Left lung (tissue), 10 donors: Measurements from ENCODE around the gene DAP. TPM values are rescaled to one million over a fixed set of nuclear protein-coding genes. Genes with fewer than 3 reads are reported as not detected.

Experiments used
- ATAC-seq: fragments of 200-7000 bp; cut with Tn5 transposase; one replicate; pipeline ENCODE4 v1.9.1; 2020; ENCODE audit warnings: moderate library complexity
- DNase-seq, 4 donors: peaks; one replicate each; pipeline ENCODE4 v3.0.0-alpha.2; 2013 to 2020
- H3K27ac ChIP-seq, 2 donors: fragments of 200-600 bp; sonication (generic) in 1 of 2; one replicate each; pipeline versions ENCODE4 v1.5.0 to v1.8.0; 2020 to 2021
- H3K27me3 ChIP-seq, 2 donors: fragments of 200-600 bp; sonication (generic) in 1 of 2; one replicate each; pipeline versions ENCODE4 v1.5.0 to v1.8.0; 2020 to 2021
- H3K36me3 ChIP-seq, 2 donors: fragments of 200-600 bp; sonication (generic) in 1 of 2; one replicate each; pipeline versions ENCODE4 v1.5.0 to v1.8.0; 2020 to 2021
- H3K4me1 ChIP-seq, 2 donors: fragments of 200-600 bp; one replicate each; pipeline ENCODE4 v1.8.0; 2021
- H3K4me3 ChIP-seq, 2 donors: fragments of 200-600 bp; sonication (generic) in 1 of 2; one replicate each; pipeline versions ENCODE4 v1.5.0 to v1.8.0; 2020 to 2021; ENCODE audit warnings: mild to moderate bottlenecking in 1 of 2
- H3K9me3 ChIP-seq, 2 donors: fragments of 200-600 bp; sonication (generic) in 1 of 2; one replicate each; pipeline versions ENCODE4 v1.5.0 to v1.8.0; 2020 to 2021
- intact Hi-C, 2 donors: fragments of 100-400 bp; cut with DNase I; formaldehyde crosslinking; loops; one replicate each; pipeline versions ENCODE4 v1.11.2 to v1.14.2; 2022
- polyA plus RNA-seq, 6 donors: library from polyadenylated mRNA; unstranded; fragments of 120-200 nt; gene quantifications; one replicate each; pipeline ENCODE4 v1.2.1, GENCODE V29; 2013; ENCODE audit not compliant: insufficient read length in 6 of 6
- total RNA-seq, 2 donors: library from RNA; stranded (reverse); fragmentation: NEBNext Ultra II Directional; extraction: Animal tissue kit (Norgen Biotek cat#: 25700); gene quantifications; one replicate each; pipeline ENCODE4 v1.2.1, GENCODE V29; 2021
- TF ChIP-seq, protein P1 (sequence below), 2 donors: fragments of 200-600 bp; sonication (generic) in 1 of 2; IDR thresholded peaks; one replicate each; pipeline versions ENCODE4 v1.5.0 to v1.8.0; 2021; ENCODE audit warnings: antibody characterized with exemption in 2 of 2
- donor health status: DM: no; HTN: yes; CAD: no.
- donor health status: DM: no; HTN: no; CAD: no.

DAP gene
- total and polyA plus RNA-seq, 8 donors: 78.5 to 125 (median 107) TPM

DNA sequence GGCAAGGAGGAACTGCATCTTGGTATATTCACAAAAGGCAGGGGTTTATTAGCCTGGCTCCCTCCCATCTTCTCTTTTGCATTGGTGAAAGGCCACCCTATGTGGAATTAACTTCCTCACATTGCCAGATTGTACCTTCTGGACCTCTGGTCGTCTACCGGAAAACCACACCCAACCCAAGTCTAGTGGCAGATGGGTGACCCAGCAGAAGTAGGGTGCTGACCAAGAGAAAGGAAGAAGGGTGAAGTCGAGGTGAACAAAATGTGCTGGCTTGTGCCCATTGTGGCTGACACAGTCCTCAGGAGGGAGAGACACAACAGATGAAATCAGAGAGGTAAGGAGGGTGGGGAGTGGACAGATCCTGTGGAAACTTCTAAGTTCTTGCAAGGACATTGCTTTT lies 39.8 kb upstream of the DAP start:
- intact Hi-C loops: no loop called here
- ATAC-seq: no peak
- H3K36me3 ChIP-seq: no peaks in the 10 kb centered on the region
- no peak overlapping the region for H3K27ac ChIP-seq
- H3K4me3 ChIP-seq: no peak overlapping the region
- DNase-seq: no peak
- no peaks in the 10 kb centered on the region for H3K27me3 ChIP-seq
- peaks cover 0 to 7% of the 10 kb centered on the region in 2 donors for H3K9me3 ChIP-seq
- peaks cover 0 to 4% of the 10 kb centered on the region in 2 donors for H3K4me1 ChIP-seq
- TF ChIP-seq, protein P1, sequence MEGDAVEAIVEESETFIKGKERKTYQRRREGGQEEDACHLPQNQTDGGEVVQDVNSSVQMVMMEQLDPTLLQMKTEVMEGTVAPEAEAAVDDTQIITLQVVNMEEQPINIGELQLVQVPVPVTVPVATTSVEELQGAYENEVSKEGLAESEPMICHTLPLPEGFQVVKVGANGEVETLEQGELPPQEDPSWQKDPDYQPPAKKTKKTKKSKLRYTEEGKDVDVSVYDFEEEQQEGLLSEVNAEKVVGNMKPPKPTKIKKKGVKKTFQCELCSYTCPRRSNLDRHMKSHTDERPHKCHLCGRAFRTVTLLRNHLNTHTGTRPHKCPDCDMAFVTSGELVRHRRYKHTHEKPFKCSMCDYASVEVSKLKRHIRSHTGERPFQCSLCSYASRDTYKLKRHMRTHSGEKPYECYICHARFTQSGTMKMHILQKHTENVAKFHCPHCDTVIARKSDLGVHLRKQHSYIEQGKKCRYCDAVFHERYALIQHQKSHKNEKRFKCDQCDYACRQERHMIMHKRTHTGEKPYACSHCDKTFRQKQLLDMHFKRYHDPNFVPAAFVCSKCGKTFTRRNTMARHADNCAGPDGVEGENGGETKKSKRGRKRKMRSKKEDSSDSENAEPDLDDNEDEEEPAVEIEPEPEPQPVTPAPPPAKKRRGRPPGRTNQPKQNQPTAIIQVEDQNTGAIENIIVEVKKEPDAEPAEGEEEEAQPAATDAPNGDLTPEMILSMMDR (IDR thresholded peaks at IDR 0.05): no peak

DNA sequence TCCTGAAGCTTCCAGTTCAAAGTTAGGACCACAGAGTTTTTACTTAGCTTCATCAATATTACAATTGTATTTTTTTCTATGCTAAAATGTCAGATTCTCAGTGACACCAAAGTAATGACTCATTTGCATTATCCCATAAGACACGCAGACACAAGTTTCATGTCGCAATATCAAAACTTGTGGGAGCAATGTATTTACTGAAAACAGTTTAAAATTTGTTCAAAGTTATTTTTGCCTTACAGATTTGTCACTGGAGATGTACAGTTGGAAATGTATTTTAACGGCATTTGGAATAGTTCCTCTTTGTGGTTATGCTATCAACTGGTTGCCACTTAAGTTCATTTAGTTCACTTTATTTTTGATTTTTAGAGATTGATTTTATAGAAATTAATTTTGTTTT lies 36.2 kb upstream of the DAP start:
- H3K4me3 ChIP-seq: no peak overlapping the region
- no peak overlapping the region for H3K27ac ChIP-seq
- H3K27me3 ChIP-seq: no peaks in the 10 kb centered on the region
- ATAC-seq: no peak
- intact Hi-C loops: no loop called here
- DNase-seq: no peak
- TF ChIP-seq, protein P1 (IDR thresholded peaks at IDR 0.05): no peak
- H3K36me3 ChIP-seq: no peaks in the 10 kb centered on the region
- H3K4me1 ChIP-seq: peaks cover 0 to 4% of the 10 kb centered on the region in 2 donors
- H3K9me3 ChIP-seq: no peaks in the 10 kb centered on the region

DNA sequence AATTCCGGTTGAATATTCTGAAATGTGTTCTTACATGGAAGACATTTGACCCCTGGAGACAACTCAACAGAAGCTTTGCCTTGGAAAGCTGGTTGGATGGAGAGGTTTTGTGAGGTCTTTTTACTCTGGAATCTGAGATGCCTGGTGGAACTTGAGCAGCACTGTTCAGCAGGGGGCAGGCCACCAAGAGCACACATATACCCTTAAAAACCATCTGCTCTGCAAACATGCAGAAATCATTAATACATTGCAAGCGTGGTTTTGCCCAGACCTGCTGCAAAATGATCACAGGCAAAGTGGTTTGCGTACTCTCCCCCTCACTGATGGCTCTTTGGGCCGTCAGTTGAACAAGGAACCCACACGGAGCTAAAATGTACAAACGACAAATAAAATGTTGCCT lies 32.8 kb upstream of the DAP start:
- ATAC-seq: no peak
- H3K9me3 ChIP-seq: no peaks in the 10 kb centered on the region
- H3K27me3 ChIP-seq: no peaks in the 10 kb centered on the region
- no peak overlapping the region for H3K27ac ChIP-seq
- no peak for DNase-seq
- H3K4me1 ChIP-seq: peaks cover 0 to 4% of the 10 kb centered on the region in 2 donors
- TF ChIP-seq, protein P1 (IDR thresholded peaks at IDR 0.05): no peak
- intact Hi-C loops: no loop called here
- no peaks in the 10 kb centered on the region for H3K36me3 ChIP-seq
- no peak overlapping the region for H3K4me3 ChIP-seq

DNA sequence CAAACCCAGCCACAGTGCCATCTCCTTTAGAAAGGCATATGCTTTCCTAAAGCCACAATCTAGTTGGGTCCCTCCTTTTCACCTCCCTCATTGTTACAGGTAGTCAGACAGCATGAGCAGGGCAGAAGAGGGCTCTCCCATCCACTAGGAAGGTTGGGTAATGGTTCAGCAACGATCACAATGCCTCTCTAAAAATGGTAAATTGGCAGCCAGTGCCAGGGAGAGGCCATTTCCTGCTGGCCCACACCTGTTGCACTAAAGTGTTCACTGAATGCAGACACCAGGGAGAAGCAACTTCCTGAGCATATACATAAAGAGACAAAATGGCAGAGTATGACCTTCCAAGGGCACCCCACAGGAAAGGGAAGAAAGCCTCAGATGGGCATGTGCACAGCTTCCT lies 31.3 kb upstream of the DAP start:
- H3K27ac ChIP-seq: no peak overlapping the region
- no peak for ATAC-seq
- intact Hi-C loops: no loop called here

DNA sequence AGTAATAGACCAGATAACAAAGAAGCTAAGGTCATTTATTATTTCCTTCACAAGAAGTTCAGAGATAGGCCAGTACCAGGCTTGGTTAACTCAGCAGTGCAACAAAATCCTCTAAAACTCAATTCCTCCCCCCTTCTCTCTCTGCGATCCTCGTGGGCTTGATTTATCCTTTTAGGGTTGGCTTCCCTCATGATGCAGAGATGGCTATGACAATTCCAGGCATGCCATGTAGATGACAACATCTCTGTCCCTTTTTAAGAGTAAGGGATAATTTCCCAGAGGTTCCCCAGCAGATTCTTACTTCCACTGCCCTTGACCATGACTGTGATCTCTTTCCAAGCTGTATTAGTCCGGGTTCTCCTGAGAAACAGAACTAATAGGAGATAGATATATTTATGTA lies 28.7 kb upstream of the DAP start:
- no peak overlapping the region for H3K4me3 ChIP-seq
- ATAC-seq (no peak), DNase-seq (no peak)
- TF ChIP-seq, protein P1 (IDR thresholded peaks at IDR 0.05): no peak
- no peaks in the 10 kb centered on the region for H3K9me3 ChIP-seq
- no peaks in the 10 kb centered on the region for H3K4me1 ChIP-seq
- no peaks in the 10 kb centered on the region for H3K27me3 ChIP-seq
- no peak overlapping the region for H3K27ac ChIP-seq
- H3K36me3 ChIP-seq: no peaks in the 10 kb centered on the region
- intact Hi-C loops: no loop called here

More for the DNA sequence above, 31.3 kb upstream of the DAP start:
- Histone ChIP-seq H3K9me3 (no peaks in the 10 kb centered on the region), H3K4me1 (no peaks in the 10 kb centered on the region), H3K4me3 (no peak overlapping the region), H3K27me3 (no peaks in the 10 kb centered on the region), H3K36me3 (no peaks in the 10 kb centered on the region)
- DNase-seq: no peak
- TF ChIP-seq, protein P1 (IDR thresholded peaks at IDR 0.05): no peak
